ENCODE measurements around the gene OR4A16. TPM values are rescaled to one million over a fixed set of nuclear protein-coding genes. Genes with fewer than 3 reads are reported as not detected.

The OR4A16 gene, protein sequence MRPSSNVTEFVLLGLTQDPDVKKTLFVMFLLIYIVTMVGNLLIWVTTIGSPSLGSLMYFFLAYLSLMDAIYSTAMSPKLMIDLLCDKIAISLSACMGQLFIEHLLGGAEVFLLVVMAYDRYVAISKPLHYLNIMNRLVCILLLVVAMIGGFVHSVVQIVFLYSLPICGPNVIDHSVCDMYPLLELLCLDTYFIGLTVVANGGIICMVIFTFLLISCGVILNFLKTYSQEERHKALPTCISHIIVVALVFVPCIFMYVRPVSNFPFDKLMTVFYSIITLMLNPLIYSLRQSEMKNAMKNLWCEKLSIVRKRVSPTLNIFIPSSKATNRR
- not detected in 2 replicates for total RNA-seq

DNA sequence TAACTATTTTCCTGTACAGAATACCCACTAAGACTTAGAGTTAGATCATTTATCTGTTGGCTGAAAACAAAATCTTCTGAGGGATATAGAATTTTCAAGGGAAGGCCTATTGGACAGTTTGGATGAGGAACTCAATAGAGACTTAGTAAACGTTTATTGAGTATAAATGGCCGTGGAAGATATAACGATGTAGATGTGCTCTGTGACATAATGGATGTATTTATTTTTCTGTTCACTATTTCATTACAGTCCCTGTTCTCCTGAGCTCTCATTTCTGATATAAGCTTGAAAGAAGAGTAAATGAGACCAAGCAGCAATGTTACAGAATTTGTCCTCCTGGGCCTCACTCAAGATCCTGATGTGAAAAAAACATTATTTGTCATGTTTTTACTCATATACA lies at the start of gene OR4A16:
Gene OR4A16 (plus strand): TSS at position 301 of the 400 bp plus-strand sequence. CDS start 0 bp downstream, at position 301.

DNA sequence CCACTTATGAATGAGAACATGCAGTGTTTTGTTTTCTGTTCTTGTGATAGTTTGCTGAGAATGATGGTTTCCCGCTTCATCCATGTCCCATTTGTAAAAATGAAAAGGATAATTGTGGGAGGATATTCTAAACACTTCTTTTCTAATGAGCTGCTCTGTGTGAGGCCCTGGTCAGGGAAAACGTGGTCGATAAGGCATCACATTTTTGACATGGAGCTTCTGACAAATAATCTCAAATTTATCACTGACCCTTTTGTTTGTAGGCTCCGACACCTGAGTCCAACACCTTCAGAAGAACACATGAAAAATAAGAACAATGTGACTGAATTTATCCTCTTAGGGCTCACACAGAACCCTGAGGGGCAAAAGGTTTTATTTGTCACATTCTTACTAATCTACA lies 24.7 kb downstream of the OR4A16 start, which contains the start of gene OR4A15:
Gene OR4A15 (plus strand): TSS at position 301 of the 400 bp plus-strand sequence. CDS start 0 bp downstream, at position 301.

Other genes with a start within 250 kb of the OR4A16 start
- not detected in 2 replicates for gene TRIM48, start 81.0 kb upstream of the OR4A16 start, total RNA-seq
- not detected in 2 replicates for gene OR4A15, start 24.8 kb downstream of the OR4A16 start, total RNA-seq
- not detected in 2 replicates for gene OR4C15, start 211.3 kb downstream of the OR4A16 start, total RNA-seq
- not detected in 2 replicates for gene OR4C16, start 228.9 kb downstream of the OR4A16 start, total RNA-seq